ENCODE measurements around the gene ITGA11. TPM values are rescaled to one million over a fixed set of nuclear protein-coding genes. Genes with fewer than 3 reads are reported as not detected.
A peak's percentile ranks its signal among the peaks of the same experiment; 100 is the strongest.

Gene ITGA11
- total RNA-seq, 2 donors from 2014 or later: 246 to 360 TPM

DNA sequence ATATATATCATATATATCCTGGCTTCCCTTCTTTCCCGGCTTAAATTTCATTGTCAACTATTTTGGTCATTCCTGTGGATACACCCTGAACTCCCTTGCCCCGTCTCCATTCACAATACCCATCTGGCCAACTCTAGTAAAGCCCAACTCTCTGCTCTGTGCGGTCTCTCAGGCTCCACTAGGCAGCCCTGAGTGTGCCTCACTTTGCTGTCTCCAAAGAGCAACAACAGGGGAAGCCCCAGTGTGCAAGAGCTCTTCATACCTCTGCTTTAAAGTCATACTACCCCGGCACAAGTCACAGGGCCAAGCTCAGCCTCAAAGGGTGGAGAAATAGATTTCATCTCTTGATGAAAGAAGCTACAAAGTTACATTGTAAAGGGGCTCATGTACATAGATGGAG, 173.3 kb downstream of the ITGA11 start:
- DNase-seq (ENCODE audit: low spot score) (no peak), ATAC-seq (ENCODE audit: insufficient number of reproducible peaks, low FRiP score, low read depth) (no peak)
- Histone ChIP-seq H3K9me3 (no peaks in the 10 kb centered on the region), H3K4me1 (ENCODE audit: control insufficient read depth in 1 of 2, low read depth in 2 of 2) (peaks cover 8 to 16% of the 10 kb centered on the region in 2 donors), H3K4me3 (no peak overlapping the region), H3K27me3 (replicated peaks; ENCODE audit: insufficient read depth) (no peaks in the 10 kb centered on the region), H3K36me3 (no peaks in the 10 kb centered on the region), H3K27ac (no peak overlapping the region)
- no peak for TF ChIP-seq CTCF (IDR thresholded peaks at IDR 0.05)

GRCh38 chr15:68256675-68257450, 175.1 kb downstream of the ITGA11 start:
- DNase-seq (ENCODE audit: low spot score) (peak; percentile 59), ATAC-seq (ENCODE audit: insufficient number of reproducible peaks, low FRiP score, low read depth) (peak; percentile 66)
- Histone ChIP-seq H3K9me3 (no peaks in the 10 kb centered on the region), H3K27ac (peak overlapping the region; percentile 60 to 67), H3K4me3 (peak overlapping the region; percentile 79), H3K27me3 (replicated peaks; ENCODE audit: insufficient read depth) (no peaks in the 10 kb centered on the region), H3K36me3 (no peaks in the 10 kb centered on the region), H3K4me1 (ENCODE audit: control insufficient read depth in 1 of 2, low read depth in 2 of 2) (peaks cover 8 to 16% of the 10 kb centered on the region in 2 donors)
- no peak for TF ChIP-seq CTCF (IDR thresholded peaks at IDR 0.05)

DNA sequence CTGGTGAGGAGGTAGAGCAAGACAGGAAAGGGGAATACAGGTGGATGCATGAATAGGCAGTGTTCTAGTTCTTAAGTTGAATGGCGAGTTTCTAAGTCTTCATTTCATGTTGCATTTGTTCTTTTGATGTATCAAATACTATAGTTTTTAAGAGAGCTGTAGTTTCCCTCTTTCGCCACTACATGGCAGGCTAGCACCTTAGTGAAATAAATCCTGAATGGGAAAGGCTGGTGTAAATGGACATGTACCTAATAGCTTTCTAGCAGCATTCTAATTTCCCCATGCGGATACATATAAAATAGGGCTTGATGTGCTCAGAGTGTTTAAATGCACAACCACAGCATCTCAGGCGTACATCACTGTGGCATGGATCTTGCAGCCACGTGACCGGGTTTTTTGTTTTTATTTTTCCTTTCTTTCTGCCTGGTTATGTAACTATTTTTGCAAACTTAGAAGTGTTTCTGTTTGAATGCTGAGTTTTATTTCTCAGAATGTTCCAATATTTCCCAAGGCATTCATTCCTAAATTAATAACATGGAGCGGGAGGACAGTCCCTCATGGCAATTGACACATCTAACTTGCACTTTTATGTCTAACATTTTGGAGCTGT, 178.9 kb downstream of the ITGA11 start:
- no peak for DNase-seq (ENCODE audit: low spot score)
- H3K27ac ChIP-seq: no peak overlapping the region
- no peaks in the 10 kb centered on the region for H3K9me3 ChIP-seq
- ATAC-seq (ENCODE audit: insufficient number of reproducible peaks, low FRiP score, low read depth): no peak
- peaks cover 8 to 16% of the 10 kb centered on the region in 2 donors for H3K4me1 ChIP-seq (ENCODE audit: control insufficient read depth in 1 of 2, low read depth in 2 of 2)
- H3K27me3 ChIP-seq (replicated peaks; ENCODE audit: insufficient read depth): no peaks in the 10 kb centered on the region
- peak; percentile 82 for TF ChIP-seq CTCF (IDR thresholded peaks at IDR 0.05)
- no peak overlapping the region for H3K4me3 ChIP-seq
- H3K36me3 ChIP-seq: no peaks in the 10 kb centered on the region

- DNase-seq (ENCODE audit: low spot score) (no peak), ATAC-seq (ENCODE audit: insufficient number of reproducible peaks, low FRiP score, low read depth) (no peak)
These were observed 182.8 kb downstream of the ITGA11 start for GRCh38 chr15:68249058-68249713.

More at GRCh38 chr15:68249058-68249713, 182.8 kb downstream of the ITGA11 start:
- Histone ChIP-seq H3K27ac (no peak overlapping the region), H3K36me3 (no peaks in the 10 kb centered on the region), H3K27me3 (replicated peaks; ENCODE audit: insufficient read depth) (no peaks in the 10 kb centered on the region), H3K9me3 (peaks cover 4% of the 10 kb centered on the region), H3K4me1 (ENCODE audit: control insufficient read depth in 1 of 2, low read depth in 2 of 2) (no peaks in the 10 kb centered on the region), H3K4me3 (no peak overlapping the region)
- no peak for TF ChIP-seq CTCF (IDR thresholded peaks at IDR 0.05)

Other genes starting within 250 kb of the ITGA11 start
- gene CALML4, start 226.8 kb downstream of the ITGA11 start, total RNA-seq: 1 to 10 TPM; 1.6 to 7.7 TPM
- gene CLN6, start 202.4 kb downstream of the ITGA11 start, total RNA-seq: 10 to 100 TPM; 18.5 to 22.9 TPM
- gene FEM1B, start 154.4 kb downstream of the ITGA11 start, total RNA-seq: 10 to 100 TPM; 31.1 to 56.2 TPM
- gene CORO2B, start 146.8 kb upstream of the ITGA11 start, total RNA-seq: 1 to 10 TPM; 4.3 to 8.5 TPM